Prostate gland (tissue), 2 donors: ENCODE measurements around the gene PABPC1L. TPM values are rescaled to one million over a fixed set of nuclear protein-coding genes. Genes with fewer than 3 reads are reported as not detected.
"Not testable (repeated sequence)": the region's sequence is repeated elsewhere in the genome, so short reads cannot be mapped to it uniquely, and the experiment has no call there.

Source experiments
- DNase-seq: peaks from one replicate; pipeline ENCODE4 v3.0.0-alpha.2; 2019; ENCODE audit warnings: low spot score
- H3K27ac ChIP-seq, 2 donors: fragments of 200-600 bp; sonication (generic); 2 replicates each; pipeline ENCODE4 v1.5.1; 2017 to 2019
- H3K27me3 ChIP-seq: fragments of 200-600 bp; sonication (generic); replicated peaks from 2 replicates; pipeline ENCODE4 v1.5.1; 2019; ENCODE audit not compliant: insufficient read depth
- H3K36me3 ChIP-seq, 2 donors: fragments of 200-600 bp; sonication (generic); 1 replicate in 1 of 2; 2 replicates in 1 of 2; pipeline versions ENCODE4 v1.5.1 to v1.8.1; 2017 to 2019
- H3K4me1 ChIP-seq: fragments of 200-600 bp; sonication (generic); replicated peaks from 2 replicates; pipeline ENCODE4 v1.5.1; 2019
- H3K4me3 ChIP-seq, 2 donors: fragments of 200-600 bp; sonication (generic); 2 replicates each; pipeline ENCODE4 v1.5.1; 2017 to 2019
- H3K9me3 ChIP-seq: fragments of 200-600 bp; sonication (generic); 2 replicates; pipeline ENCODE4 v1.5.1; 2017
- CTCF ChIP-seq, 4 experiments: fragments of 200-600 bp in 2 of 4; fragments of 450-650 bp in 2 of 4; sonication (generic) in 2 of 4; IDR thresholded peaks; 1 replicate in 3 of 4; 2 replicates in 1 of 4; pipeline ENCODE4 v1.5.1; 2016 to 2019; ENCODE audit warnings: antibody characterized with exemption in 4 of 4, mild to moderate bottlenecking in 2 of 4, moderate library complexity in 2 of 4
- POLR2A ChIP-seq: fragments of 450-650 bp; IDR thresholded peaks from one replicate; pipeline ENCODE4 v1.6.1; 2016; ENCODE audit warnings: antibody characterized with exemption, mild to moderate bottlenecking
- POLR2AphosphoS5 ChIP-seq: sonication (generic); formaldehyde crosslinking; IDR thresholded peaks from one replicate; pipeline ENCODE4 v1.6.1; 2017; ENCODE audit warnings: antibody characterized with exemption
- WGBS: methylation state at CpG from one replicate; pipeline ENCODE4 v1.1.5; 2018; 5-methylcytosine and 5-hydroxymethylcytosine counted together
- intact Hi-C: fragments of 100-400 bp; cut with DNase I; formaldehyde crosslinking; loops from one replicate; pipeline ENCODE4 v1.14.2; 2022
- total RNA-seq, 2 donors: library from RNA; depleted of rRNA; stranded (reverse); fragments of >200 nt; gene quantifications; one replicate each; pipeline ENCODE4 v1.1.0, GENCODE V29; 2016

The PABPC1L gene
- total RNA-seq, 2 donors from 2014 or later: 35.6 to 48.9 TPM

DNA sequence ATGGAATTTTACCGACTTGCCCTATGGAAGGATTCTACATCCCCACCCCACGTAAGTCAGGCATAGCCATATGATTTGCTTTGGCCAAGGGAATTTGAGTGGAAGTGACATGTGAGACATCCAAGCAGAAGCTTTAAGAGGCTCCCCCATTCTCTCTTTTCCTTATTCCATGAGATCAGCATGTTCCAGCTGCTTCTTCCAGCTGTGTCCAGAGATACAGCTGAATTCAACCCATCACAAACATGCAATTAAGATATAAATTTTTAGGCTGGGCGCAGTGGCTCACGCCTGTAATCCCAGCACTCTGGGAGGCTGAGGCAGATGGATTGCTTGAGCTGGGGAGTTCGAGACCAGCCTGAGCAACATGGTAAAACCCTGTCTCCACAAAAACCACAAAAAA lies 40.4 kb upstream of the PABPC1L start:
- no peak for DNase-seq
- WGBS: 71% methylated on average over 5 of the region's 5 CpGs
- Histone ChIP-seq H3K27me3 (no peaks in the 10 kb centered on the region), H3K4me1 (no peaks in the 10 kb centered on the region), H3K27ac (no peak overlapping the region), H3K4me3 (no peak overlapping the region), H3K9me3 (no peaks in the 10 kb centered on the region), H3K36me3 (no peaks in the 10 kb centered on the region)
- intact Hi-C loops: loop anchor here (5.0 kb wide), 1 partner anchor 182 kb away; no protein-coding TSS in a partner anchor
- TF ChIP-seq CTCF (IDR thresholded peaks at IDR 0.05) (no peak), POLR2A (no peak), POLR2AphosphoS5 (no peak)

DNA sequence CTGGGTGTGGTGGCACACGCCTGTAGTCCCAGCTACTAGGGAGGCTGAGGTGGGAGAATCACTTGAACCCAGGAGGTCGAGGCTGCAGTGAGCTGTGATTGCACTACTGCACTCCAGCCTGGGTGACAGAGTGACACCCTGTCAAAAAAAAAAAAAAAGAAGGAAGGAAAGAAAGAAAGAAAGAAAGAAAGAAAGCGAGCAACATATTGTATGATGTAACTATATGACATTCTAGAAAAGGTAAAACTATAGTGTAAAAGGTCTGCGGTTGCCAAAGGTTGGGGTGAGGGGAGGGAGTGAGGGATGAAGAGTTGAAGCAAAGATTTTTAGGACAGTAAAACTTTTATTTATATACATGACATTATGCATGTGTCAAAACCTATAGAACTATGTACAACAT lies 27.5 kb upstream of the PABPC1L start:
- H3K27me3 ChIP-seq, H3K4me3 ChIP-seq, H3K27ac ChIP-seq, intact Hi-C loops, H3K36me3 ChIP-seq, H3K4me1 ChIP-seq, H3K9me3 ChIP-seq, DNase-seq: not testable (repeated sequence)
- 91% methylated on average over 4 of the region's 4 CpGs for WGBS

DNA sequence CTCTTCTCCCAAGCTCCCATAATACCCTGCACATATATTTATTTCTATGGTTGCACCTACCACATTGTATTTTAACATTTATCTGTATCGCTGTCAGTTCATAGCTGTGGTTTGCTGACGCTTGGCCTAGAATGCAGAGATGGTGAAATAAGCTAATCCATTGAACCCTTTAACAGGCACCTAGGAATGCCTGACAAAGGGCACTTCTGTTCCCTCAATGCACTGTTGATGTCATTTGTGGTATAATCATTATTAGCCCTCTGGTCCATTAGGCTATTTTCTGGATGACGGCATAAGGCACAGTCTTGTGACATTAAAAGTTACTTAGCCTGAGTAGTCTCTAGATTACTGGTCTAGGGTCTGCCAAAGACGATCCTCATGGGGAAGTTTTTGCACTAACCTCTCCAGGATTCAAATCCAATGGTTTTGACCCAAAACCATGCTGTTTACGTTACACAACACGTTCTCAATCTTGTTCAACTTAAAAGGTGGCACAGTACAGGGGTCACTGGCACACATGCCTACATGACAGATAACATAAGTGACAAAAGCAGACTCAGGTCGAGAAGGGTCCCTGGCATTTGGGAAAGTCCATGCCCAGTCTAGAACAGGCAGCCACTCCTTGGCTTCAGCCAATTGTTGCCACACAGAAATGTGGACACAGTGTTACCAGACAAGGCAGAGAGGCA lies 26.5 kb upstream of the PABPC1L start:
- WGBS: 93% methylated on average over 7 of the region's 7 CpGs
- TF ChIP-seq CTCF (IDR thresholded peaks at IDR 0.05) (no peak), POLR2AphosphoS5 (no peak), POLR2A (no peak)
- no peaks in the 10 kb centered on the region for H3K9me3 ChIP-seq
- H3K4me3 ChIP-seq: no peak overlapping the region
- no peak overlapping the region for H3K27ac ChIP-seq
- no peaks in the 10 kb centered on the region for H3K36me3 ChIP-seq
- peaks cover 10% of the 10 kb centered on the region for H3K4me1 ChIP-seq
- DNase-seq: no peak
- no peaks in the 10 kb centered on the region for H3K27me3 ChIP-seq
- intact Hi-C loops: no loop called here

DNA sequence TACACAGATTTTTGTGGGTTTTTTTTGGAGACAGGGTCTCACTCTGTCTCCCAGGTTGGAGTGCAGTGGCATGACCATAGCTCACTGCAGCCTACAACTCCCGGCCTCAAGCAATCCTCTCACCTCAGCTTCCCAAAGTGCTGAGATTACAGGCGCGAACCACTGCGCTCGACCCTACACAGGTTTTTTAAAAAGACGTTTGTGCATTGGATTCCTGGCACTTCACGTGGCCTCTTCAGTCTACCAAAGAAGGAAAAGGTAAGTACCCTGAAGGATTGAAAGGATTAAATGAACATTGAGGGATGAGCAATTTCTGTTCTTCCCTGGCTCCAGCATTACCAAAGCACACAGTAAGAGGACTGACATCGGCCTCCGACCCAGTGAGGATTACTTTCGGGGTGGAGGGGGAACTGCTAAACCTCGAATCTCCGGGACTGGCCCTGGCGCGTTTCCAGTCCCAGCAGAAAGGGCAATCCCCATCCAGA lies 24.9 kb upstream of the PABPC1L start:
- H3K9me3 ChIP-seq: no peaks in the 10 kb centered on the region
- DNase-seq: no peak
- H3K4me1 ChIP-seq: peaks cover 15% of the 10 kb centered on the region
- H3K27ac ChIP-seq: peak overlapping the region; percentile 87 to 93
- 4% methylated on average over 14 of the region's 14 CpGs for WGBS
- H3K27me3 ChIP-seq: no peaks in the 10 kb centered on the region
- peak overlapping the region; percentile 81 to 100 for H3K4me3 ChIP-seq
- intact Hi-C loops: loop anchor here (5.0 kb wide), 1 partner anchor 82 kb away; the partner anchor contains the start of gene STK4
- TF ChIP-seq POLR2A (no peak), POLR2AphosphoS5 (no peak), CTCF (IDR thresholded peaks at IDR 0.05) (no peak)
- H3K36me3 ChIP-seq: no peaks in the 10 kb centered on the region

- H3K27me3 ChIP-seq: no peaks in the 10 kb centered on the region
- H3K27ac ChIP-seq: peak within 1 kb of the TSS; percentile 87 to 93
- peak within 1 kb of the TSS; percentile 81 to 100 for H3K4me3 ChIP-seq
- H3K36me3 ChIP-seq: no peaks in the 10 kb centered on the region
- no peaks in the 10 kb centered on the region for H3K9me3 ChIP-seq
- intact Hi-C loops: loop anchor here (5.0 kb wide), 1 partner anchor 82 kb away; the partner anchor contains the start of gene STK4
- peak; percentile 97 for DNase-seq
- H3K4me1 ChIP-seq: peaks cover 15% of the 10 kb centered on the region
- under 1% methylated on average over 40 of the region's 88 CpGs for WGBS
- TF ChIP-seq CTCF (IDR thresholded peaks at IDR 0.05): no peak
- peak; percentile 94 for TF ChIP-seq POLR2AphosphoS5
- peak; percentile 78 for TF ChIP-seq POLR2A
Measured at GRCh38 chr20:44885392-44886265, 24.2 kb upstream of the PABPC1L start, which contains the start of gene YWHAB. YWHAB (plus strand) TSS chr20:44885705; CDS start chr20:44901534, 15,829 bp downstream.
